A549 (cell line): Measurements from ENCODE around the gene NPPA. TPM values are rescaled to one million over a fixed set of nuclear protein-coding genes. Genes with fewer than 3 reads are reported as not detected.
A peak's percentile ranks its signal among the peaks of the same experiment; 100 is the strongest.

Experiments
- ATAC-seq, 2 experiments: fragments of 200-7000 bp in 1 of 2; fragments of >200 bp in 1 of 2; cut with Nextera tagmentation in 1 of 2; cut with Tn5 transposase in 1 of 2; 3 replicates each; pipeline versions ENCODE4 v1.8.0 to v1.9.1; 2018 to 2020; ENCODE audit warnings: mild to moderate bottlenecking in 1 of 2, moderate library complexity in 1 of 2
- CTCF ChIA-PET: fragments of 300-600 bp; sonication (Branson Sonifier 250); formaldehyde crosslinking; extraction: SDS; loops from one replicate; lab custom pipeline; 2021; ENCODE audit warnings: antibody characterized with exemption, inconsistent platforms; lab: Yijun Ruan, JAX
- POLR2A ChIA-PET: fragments of 350-600 bp; formaldehyde crosslinking; extraction: SDS; loops from one replicate; lab custom pipeline; 2021; ENCODE audit warnings: antibody characterized with exemption, inconsistent platforms; lab: Yijun Ruan, JAX
- DNase-seq, 2 experiments: peaks; one replicate each; pipeline versions ENCODE4 v3.0.0 to v3.0.0-alpha.2; 2011 to 2016; ENCODE audit warnings: low read depth in 1 of 2, low spot score in 1 of 2
- FAIRE-seq: peaks from 2 replicates; lab custom pipeline; 2011; peaks lifted over from hg19 to GRCh38; lab: Jason Lieb, UNC
- H3K27ac ChIP-seq, 2 experiments: fragments of >200 bp; sonication (Bioruptor Twin); formaldehyde crosslinking; 3 replicates each; pipeline ENCODE4 v1.5.1; 2016 to 2017
- H3K4me1 ChIP-seq: fragments of >200 bp; sonication (Bioruptor Twin); formaldehyde crosslinking; 3 replicates; pipeline ENCODE4 v1.6.1; 2016
- H3K4me2 ChIP-seq: fragments of >200 bp; sonication (Bioruptor Twin); formaldehyde crosslinking; 3 replicates; pipeline ENCODE4 v1.6.1; 2016
- H3K4me3 ChIP-seq: fragments of >200 bp; sonication (Bioruptor Twin); formaldehyde crosslinking; 3 replicates; pipeline ENCODE4 v1.5.1; 2016
- H3K9me3 ChIP-seq: fragments of >200 bp; sonication (Bioruptor Twin); formaldehyde crosslinking; 3 replicates; pipeline ENCODE4 v1.6.1; 2016
- EP300 ChIP-seq, 2 experiments: fragments of >200 bp; sonication (Bioruptor Twin); formaldehyde crosslinking; IDR thresholded peaks; 2 replicates in 1 of 2; 3 replicates in 1 of 2; pipeline ENCODE4 v1.6.1; 2016 to 2017
- ESRRA ChIP-seq: fragments of 150-350 bp; IDR thresholded peaks from 2 replicates; pipeline ENCODE4 v1.6.1; 2014; ENCODE audit warnings: mild to moderate bottlenecking, low read length, borderline replicate concordance
- FOSB ChIP-seq: fragments of 250-450 bp; sonication (Bioruptor Pico); IDR thresholded peaks from 2 replicates; pipeline ENCODE4 v1.5.0; 2020; ENCODE audit warnings: mild to moderate bottlenecking, moderate library complexity
- FOSL2 ChIP-seq, 2 experiments: fragments of 450-650 bp in 1 of 2; fragments of >200 bp in 1 of 2; sonication (Bioruptor Twin) in 1 of 2; formaldehyde crosslinking; IDR thresholded peaks; 2 replicates each; pipeline versions ENCODE4 v1.5.0 to v1.6.1; 2016 to 2020; ENCODE audit warnings: mild to moderate bottlenecking in 1 of 2, moderate library complexity in 1 of 2
- GATA3 ChIP-seq: IDR thresholded peaks from 2 replicates; pipeline ENCODE4 v1.6.1; 2012; ENCODE audit warnings: borderline replicate concordance
- MAX ChIP-seq: IDR thresholded peaks from 2 replicates; pipeline ENCODE4 v1.6.1; 2012
- MAZ ChIP-seq: fragments of 150-350 bp; IDR thresholded peaks from 2 replicates; pipeline ENCODE4 v1.6.1; 2014; ENCODE audit warnings: antibody characterized with exemption, low read depth, low read length, borderline replicate concordance
- NPAS2 ChIP-seq: fragments of 250-450 bp; sonication (Bioruptor Pico); IDR thresholded peaks from 2 replicates; pipeline ENCODE4 v1.8.0; 2022; ENCODE audit warnings: mild to moderate bottlenecking, moderate library complexity, borderline replicate concordance
- PBX3 ChIP-seq: IDR thresholded peaks from 2 replicates; pipeline ENCODE4 v1.6.1; 2012
- PHF8 ChIP-seq: fragments of 200-600 bp; sonication (generic); IDR thresholded peaks from 2 replicates; pipeline ENCODE4 v1.6.1; 2016; ENCODE audit warnings: low read depth, mild to moderate bottlenecking, antibody characterized with exemption, moderate library complexity, borderline replicate concordance
- RAD21 ChIP-seq, 2 experiments: fragments of >200 bp in 1 of 2; sonication (Bioruptor Twin) in 1 of 2; formaldehyde crosslinking in 1 of 2; IDR thresholded peaks in 1 of 2; conservative IDR thresholded peaks in 1 of 2; 2 replicates in 1 of 2; 3 replicates in 1 of 2; pipeline ENCODE4 v1.6.1; 2012 to 2018; ENCODE audit warnings: inconsistent platforms in 1 of 2
- RCOR1 ChIP-seq: fragments of 150-350 bp; IDR thresholded peaks from 2 replicates; pipeline ENCODE4 v1.6.1; 2014; ENCODE audit warnings: antibody characterized with exemption, low read length, low read depth
- REST ChIP-seq: fragments of 200-600 bp; sonication (generic); IDR thresholded peaks from 2 replicates; pipeline ENCODE4 v1.6.1; 2016; ENCODE audit warnings: antibody characterized with exemption, mild to moderate bottlenecking, moderate library complexity
- SREBF2 ChIP-seq: fragments of 450-650 bp; IDR thresholded peaks from 2 replicates; pipeline ENCODE4 v1.6.1; 2014; ENCODE audit warnings: mild to moderate bottlenecking, moderate library complexity
- WGBS: methylation state at CpG from one replicate; pipeline ENCODE4 v1.1.6; 2017; ENCODE audit errors: missing lambda C conversion rate; 5-methylcytosine and 5-hydroxymethylcytosine counted together
- polyA plus RNA-seq, 4 experiments: library from polyadenylated mRNA; depleted of rRNA in 3 of 4; stranded (reverse); fragments of >200 nt; fragmentation: RNase III in 1 of 4; extraction: RNeasy Plus Mini Kit Qiagen cat#74134 plus additional on column Dnase treatment in 1 of 4; gene quantifications; 2 replicates in 3 of 4; 3 replicates in 1 of 4; pipeline ENCODE4 v1.2.3, GENCODE V29; 2011 to 2017
- TF ChIP-seq, protein P1 (sequence below): fragments of 250-450 bp; sonication (Bioruptor Pico); IDR thresholded peaks from 2 replicates; pipeline ENCODE4 v1.5.0; 2020; ENCODE audit warnings: low read depth, mild to moderate bottlenecking, moderate library complexity

Gene NPPA
- polyA plus RNA-seq, 2 of the 4 experiments (the other 2 are of a cell fraction): not detected

GRCh38 chr1:11850156-11850555 is 2.6 kb upstream of the NPPA start:
- Histone ChIP-seq H3K4me2 (no peak overlapping the region), H3K4me1 (no peaks in the 10 kb centered on the region), H3K27ac (no peak overlapping the region), H3K4me3 (no peak overlapping the region), H3K9me3 (no peaks in the 10 kb centered on the region)
- ChIA-PET POLR2A (no interaction called here), CTCF (interaction anchor here (1.3 kb wide), 1 partner anchor 12 kb away, joined by 7 read pairs; no protein-coding TSS in a partner anchor)
- WGBS: 43% methylated on average over 11 of the region's 11 CpGs
- no peak for DNase-seq
- no peak for FAIRE-seq
- ATAC-seq: no peak
- TF ChIP-seq GATA3 (no peak), RCOR1 (no peak), MAX (no peak), NPAS2 (CRISPR knock-in tag) (no peak), RAD21 (conservative IDR thresholded peaks at IDR 0.05 in 1 of 2, IDR thresholded peaks at IDR 0.05 in 1 of 2) (no peak), MAZ (no peak), ESRRA (no peak), FOSB (CRISPR knock-in tag) (no peak), REST (no peak)
- TF ChIP-seq, protein P1, sequence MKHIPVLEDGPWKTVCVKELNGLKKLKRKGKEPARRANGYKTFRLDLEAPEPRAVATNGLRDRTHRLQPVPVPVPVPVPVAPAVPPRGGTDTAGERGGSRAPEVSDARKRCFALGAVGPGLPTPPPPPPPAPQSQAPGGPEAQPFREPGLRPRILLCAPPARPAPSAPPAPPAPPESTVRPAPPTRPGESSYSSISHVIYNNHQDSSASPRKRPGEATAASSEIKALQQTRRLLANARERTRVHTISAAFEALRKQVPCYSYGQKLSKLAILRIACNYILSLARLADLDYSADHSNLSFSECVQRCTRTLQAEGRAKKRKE (CRISPR knock-in tag): no peak

DNA sequence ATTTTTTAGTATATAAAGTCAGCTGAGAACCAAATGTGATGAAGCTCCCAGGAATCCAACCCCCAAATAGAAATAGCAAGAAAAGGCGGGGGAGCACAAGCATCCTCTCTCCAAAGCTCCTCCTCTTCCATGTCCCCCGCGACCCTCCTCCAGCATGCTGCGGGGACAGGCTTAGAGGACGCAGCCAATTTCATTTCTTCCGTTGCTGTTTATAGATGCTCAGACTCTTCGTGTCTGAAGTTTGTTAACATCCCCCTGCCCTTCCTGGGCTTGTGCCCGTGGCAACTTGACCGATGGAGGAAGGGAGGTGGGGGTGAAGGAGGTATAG is 754 bp upstream of the NPPA start:
- no peak overlapping the region for H3K27ac ChIP-seq
- TF ChIP-seq EP300 (IDR thresholded peaks at IDR 0.05): no peak
- no peak for TF ChIP-seq SREBF2
- no peak for TF ChIP-seq PHF8
- TF ChIP-seq FOSL2 (IDR thresholded peaks at IDR 0.05): no peak
- TF ChIP-seq FOSL2 (CRISPR knock-in tag; IDR thresholded peaks at IDR 0.05): no peak
- no peak for TF ChIP-seq PBX3
- TF ChIP-seq NPAS2 (CRISPR knock-in tag): no peak
- no peak for TF ChIP-seq FOSB (CRISPR knock-in tag)
- FAIRE-seq: no peak
- no peaks in the 10 kb centered on the region for H3K9me3 ChIP-seq
- H3K4me3 ChIP-seq: no peak overlapping the region
- WGBS: 88% methylated on average over 9 of the region's 9 CpGs
- ATAC-seq: no peak
- CTCF ChIA-PET: interaction anchor here (0.8 to 2.0 kb wide), 3 partner anchors 11 to 119 kb away, joined by 3 to 11 read pairs (median 3); no protein-coding TSS in a partner anchor
- no peaks in the 10 kb centered on the region for H3K4me1 ChIP-seq
- DNase-seq: no peak
- H3K4me2 ChIP-seq: no peak overlapping the region
- POLR2A ChIA-PET: no interaction called here

GRCh38 chr1:11845641-11846335 is 1.8 kb downstream of the NPPA start:
- H3K9me3 ChIP-seq: no peaks in the 10 kb centered on the region
- CTCF ChIA-PET: interaction anchor here (3.3 kb wide), 1 partner anchor 48 kb away, joined by 20 read pairs; no protein-coding TSS in a partner anchor
- WGBS: 75% methylated on average over 5 of the region's 5 CpGs
- TF ChIP-seq ESRRA (no peak), REST (peak; percentile 89)
- POLR2A ChIA-PET: interaction anchor here (0.7 kb wide), 1 partner anchor 34 kb away, joined by 7 read pairs; no protein-coding TSS in a partner anchor
- H3K4me1 ChIP-seq: no peaks in the 10 kb centered on the region
- DNase-seq (no peak), FAIRE-seq (no peak), ATAC-seq (peak; percentile 50 to 57; a peak in 3 of 6 replicates)
- no peak overlapping the region for H3K4me3 ChIP-seq
- no peak overlapping the region for H3K27ac ChIP-seq
- no peak overlapping the region for H3K4me2 ChIP-seq
